Keratinocyte (primary cell): ENCODE data around the gene MED8.

ENCODE experiments used
- CTCF ChIP-seq, 3 experiments: IDR thresholded peaks in 1 of 3; conservative IDR thresholded peaks in 1 of 3; optimal IDR thresholded peaks in 1 of 3; 2 replicates in 2 of 3; 3 replicates in 1 of 3; pipeline versions ENCODE3 to v1.5.1; 2011; ENCODE audit warnings: low read length in 3 of 3, mild to moderate bottlenecking in 3 of 3, moderate library complexity in 2 of 3, control low read depth in 1 of 3, inconsistent platforms in 1 of 3; ENCODE audit not compliant: insufficient read depth in 2 of 3; ENCODE audit errors: extremely low read depth in 1 of 3
- EZH2 ChIP-seq: IDR thresholded peaks from one replicate; pipeline ENCODE4 v1.6.1; 2012; ENCODE audit warnings: inconsistent platforms, mild to moderate bottlenecking, low read length, moderate library complexity

DNA sequence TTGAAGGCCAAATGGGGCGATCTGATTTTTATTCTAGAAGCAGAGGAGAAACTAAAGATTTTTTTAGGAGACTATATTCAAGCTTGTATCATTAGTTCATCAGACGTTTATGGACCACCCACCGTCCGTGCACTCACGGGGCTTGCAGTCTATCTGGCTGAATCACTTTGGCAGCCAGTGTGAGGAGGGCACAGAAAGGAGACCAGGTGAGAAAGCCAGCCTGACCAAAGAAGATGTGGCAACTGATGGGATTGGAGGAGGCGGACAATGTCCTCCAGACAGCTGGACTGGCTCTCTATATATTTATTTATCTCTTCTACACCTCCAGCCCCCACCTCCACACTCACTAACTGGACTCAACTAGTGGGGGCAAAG is 21.0 kb downstream of the MED8 start:
- TF ChIP-seq CTCF (optimal IDR thresholded peaks at IDR 0.05 in 1 of 3, IDR thresholded peaks at IDR 0.05 in 1 of 3, conservative IDR thresholded peaks at IDR 0.05 in 1 of 3; ENCODE audit: extremely low read depth in 1 of 3, insufficient read depth in 2 of 3, low read length in 3 of 3) (no peak), EZH2 (no peak)
